Coronary artery (tissue), 2 donors: ENCODE measurements around the gene IL20RB.
"Not testable (repeated sequence)": the region's sequence is repeated elsewhere in the genome, so short reads cannot be mapped to it uniquely, and the experiment has no call there.

ENCODE experiments used
- DNase-seq: peaks from one replicate; pipeline ENCODE4 v3.0.0-alpha.2; 2017; ENCODE audit warnings: low spot score
- H3K27ac ChIP-seq, 2 donors: fragments of 200-600 bp; sonication (generic); one replicate each; pipeline ENCODE4 v1.5.1; 2016 to 2019
- H3K4me3 ChIP-seq: fragments of 200-600 bp; sonication (generic); 2 replicates; pipeline ENCODE4 v1.5.1; 2016; ENCODE audit warnings: mild to moderate bottlenecking, moderate library complexity
- TF ChIP-seq, protein P1 (sequence below): fragments of 200-600 bp; sonication (generic); IDR thresholded peaks from one replicate; pipeline ENCODE4 v1.5.1; 2019; ENCODE audit warnings: antibody characterized with exemption

IL20RB gene

DNA sequence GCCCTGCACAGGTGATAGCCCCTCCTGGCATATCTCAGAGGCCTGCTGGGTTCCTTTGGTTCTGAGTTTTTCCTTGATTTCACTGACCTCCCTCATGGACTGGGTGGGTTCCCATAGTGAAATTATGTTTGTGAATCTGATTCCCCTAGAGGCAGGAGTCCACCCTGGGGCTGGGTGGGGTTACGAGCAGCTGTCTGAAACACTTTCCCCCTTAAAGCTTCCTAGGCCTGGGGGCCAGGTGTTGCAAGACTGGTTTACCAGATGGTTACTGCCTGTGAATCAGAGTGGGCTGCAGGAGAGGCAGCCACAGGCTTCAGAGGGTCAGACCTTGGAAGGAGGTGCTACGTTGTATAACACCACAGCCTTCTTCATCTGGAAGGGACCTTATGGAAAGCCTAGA is 34.3 kb downstream of the IL20RB start:
- no peak overlapping the region for H3K4me3 ChIP-seq
- TF ChIP-seq, protein P1, sequence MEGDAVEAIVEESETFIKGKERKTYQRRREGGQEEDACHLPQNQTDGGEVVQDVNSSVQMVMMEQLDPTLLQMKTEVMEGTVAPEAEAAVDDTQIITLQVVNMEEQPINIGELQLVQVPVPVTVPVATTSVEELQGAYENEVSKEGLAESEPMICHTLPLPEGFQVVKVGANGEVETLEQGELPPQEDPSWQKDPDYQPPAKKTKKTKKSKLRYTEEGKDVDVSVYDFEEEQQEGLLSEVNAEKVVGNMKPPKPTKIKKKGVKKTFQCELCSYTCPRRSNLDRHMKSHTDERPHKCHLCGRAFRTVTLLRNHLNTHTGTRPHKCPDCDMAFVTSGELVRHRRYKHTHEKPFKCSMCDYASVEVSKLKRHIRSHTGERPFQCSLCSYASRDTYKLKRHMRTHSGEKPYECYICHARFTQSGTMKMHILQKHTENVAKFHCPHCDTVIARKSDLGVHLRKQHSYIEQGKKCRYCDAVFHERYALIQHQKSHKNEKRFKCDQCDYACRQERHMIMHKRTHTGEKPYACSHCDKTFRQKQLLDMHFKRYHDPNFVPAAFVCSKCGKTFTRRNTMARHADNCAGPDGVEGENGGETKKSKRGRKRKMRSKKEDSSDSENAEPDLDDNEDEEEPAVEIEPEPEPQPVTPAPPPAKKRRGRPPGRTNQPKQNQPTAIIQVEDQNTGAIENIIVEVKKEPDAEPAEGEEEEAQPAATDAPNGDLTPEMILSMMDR: no peak

DNA sequence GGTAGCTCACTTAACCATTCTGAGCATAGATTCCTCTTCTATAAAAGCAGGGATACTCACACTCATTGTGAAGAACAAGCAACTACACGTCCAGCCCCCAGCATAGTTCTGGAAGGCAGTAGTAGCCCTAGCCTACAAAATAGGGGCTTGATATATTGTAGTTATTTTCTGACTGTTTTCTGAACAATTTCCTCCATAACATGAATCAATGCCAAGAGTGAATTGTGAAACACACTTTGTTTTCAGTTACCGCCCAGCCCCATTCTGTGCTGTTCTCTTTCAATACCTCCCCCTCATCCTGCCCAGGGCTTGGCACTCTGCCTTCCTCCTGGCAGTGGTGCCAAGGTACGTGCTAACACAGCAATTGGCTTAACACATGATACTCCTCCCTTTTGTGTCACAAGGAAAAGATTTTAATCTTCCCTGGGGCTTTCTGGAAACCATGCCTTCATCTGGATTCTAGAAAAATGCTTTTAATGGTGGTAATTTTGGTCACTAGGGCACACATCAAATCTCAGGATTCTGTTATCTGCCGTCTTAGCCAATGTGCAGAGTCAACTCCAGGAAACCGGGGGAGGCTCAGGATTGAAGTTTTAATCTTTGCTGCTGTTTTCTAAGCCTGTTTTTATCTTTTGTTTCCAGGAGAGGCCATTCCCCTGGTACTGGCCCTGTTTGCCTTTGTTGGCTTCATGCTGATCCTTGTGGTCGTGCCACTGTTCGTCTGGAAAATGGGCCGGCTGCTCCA is 37.2 kb downstream of the IL20RB start:
- peak overlapping the region; percentile 39 to 79 for H3K27ac ChIP-seq
- no peak overlapping the region for H3K4me3 ChIP-seq
- DNase-seq: peak; percentile 85
- TF ChIP-seq, protein P1: no peak

More for the DNA sequence above, 34.3 kb downstream of the IL20RB start:
- DNase-seq: no peak
- no peak overlapping the region for H3K27ac ChIP-seq

DNA sequence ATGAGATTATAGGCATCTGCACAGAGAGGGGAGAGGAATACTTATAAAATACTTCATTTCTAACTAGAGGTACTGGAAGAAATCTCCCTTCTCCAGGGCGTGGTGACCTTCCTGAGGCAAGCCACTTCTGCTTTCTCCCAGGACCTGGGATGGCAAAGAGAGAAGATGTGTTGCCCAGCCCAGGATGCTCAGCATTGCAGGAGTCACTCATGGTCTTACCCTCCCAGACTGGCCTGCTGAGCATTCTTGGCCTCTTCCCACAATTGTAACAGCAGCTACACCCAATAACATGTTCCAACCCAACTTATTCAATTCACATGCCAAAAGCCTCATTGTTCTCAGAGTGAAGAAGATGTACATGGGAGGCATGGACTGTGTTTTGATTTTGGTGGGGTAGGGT is 37.9 kb downstream of the IL20RB start:
- Histone ChIP-seq H3K27ac (peak overlapping the region; percentile 39 to 79), H3K4me3 (no peak overlapping the region)
- TF ChIP-seq, protein P1: no peak
- no peak for DNase-seq

DNA sequence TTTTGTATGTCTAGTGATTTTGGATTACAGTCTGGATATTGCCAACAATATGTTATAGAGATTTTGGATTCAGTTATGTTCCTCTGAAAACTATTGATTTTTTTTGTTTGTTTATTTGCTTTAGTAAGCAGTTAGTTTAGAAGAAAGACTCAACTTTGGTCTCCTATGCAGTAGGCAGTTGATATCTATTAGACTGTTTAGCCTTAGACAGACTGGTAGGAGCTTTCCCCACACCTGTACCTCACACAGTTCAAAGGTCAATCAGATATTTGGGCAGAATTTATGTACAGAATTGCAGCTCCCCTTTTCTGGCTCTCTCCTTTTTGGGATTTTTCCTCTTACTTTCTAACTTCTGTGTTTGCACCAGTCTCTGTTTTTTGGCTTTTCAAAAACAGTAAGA is 42.3 kb downstream of the IL20RB start:
- TF ChIP-seq, protein P1: no peak
- no peak overlapping the region for H3K4me3 ChIP-seq
- DNase-seq: no peak
- H3K27ac ChIP-seq: no peak overlapping the region

DNA sequence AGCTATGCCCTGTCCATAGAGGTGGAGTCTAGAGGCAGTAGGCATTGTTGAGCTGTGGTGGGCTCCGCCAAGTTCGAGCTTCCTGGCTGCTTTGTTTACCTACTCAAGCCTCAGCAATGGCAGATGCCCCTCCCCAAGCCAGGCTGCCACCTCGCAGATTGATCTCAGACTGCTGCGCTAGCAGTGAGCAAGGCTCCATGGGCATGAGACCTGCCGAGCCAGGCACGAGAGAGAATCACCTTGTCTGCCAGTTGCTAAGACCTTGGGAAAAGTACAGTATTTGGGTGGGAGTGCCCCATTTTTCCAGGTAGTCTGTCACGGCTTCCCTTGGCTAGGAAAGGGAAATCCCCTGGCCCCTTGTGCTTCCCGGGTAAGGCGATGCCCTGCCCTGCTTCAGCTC is 49.6 kb downstream of the IL20RB start:
- not testable (repeated sequence) for DNase-seq, H3K4me3 ChIP-seq, H3K27ac ChIP-seq

DNA sequence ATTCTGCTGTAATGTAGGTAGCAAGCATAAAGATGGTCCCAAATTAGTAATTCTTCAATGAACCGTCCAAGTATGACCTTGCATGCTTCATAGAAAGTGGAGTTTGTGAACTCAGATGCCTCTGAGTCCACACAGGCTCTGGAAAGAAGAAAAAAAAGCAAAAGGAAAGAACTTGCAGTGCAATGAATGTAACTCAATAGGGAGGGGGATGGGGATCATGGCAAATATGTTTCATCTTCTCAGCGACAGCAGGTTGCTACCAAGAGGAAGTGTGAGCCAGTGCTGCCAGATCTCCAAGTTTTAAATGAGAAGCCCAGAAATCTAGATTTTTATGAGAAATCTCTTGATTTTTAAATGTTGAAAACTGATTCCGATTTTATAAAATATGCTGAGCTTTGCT is 50.3 kb downstream of the IL20RB start:
- H3K4me3 ChIP-seq: no peak overlapping the region
- H3K27ac ChIP-seq: no peak overlapping the region
- no peak for DNase-seq
- TF ChIP-seq, protein P1: no peak

DNA sequence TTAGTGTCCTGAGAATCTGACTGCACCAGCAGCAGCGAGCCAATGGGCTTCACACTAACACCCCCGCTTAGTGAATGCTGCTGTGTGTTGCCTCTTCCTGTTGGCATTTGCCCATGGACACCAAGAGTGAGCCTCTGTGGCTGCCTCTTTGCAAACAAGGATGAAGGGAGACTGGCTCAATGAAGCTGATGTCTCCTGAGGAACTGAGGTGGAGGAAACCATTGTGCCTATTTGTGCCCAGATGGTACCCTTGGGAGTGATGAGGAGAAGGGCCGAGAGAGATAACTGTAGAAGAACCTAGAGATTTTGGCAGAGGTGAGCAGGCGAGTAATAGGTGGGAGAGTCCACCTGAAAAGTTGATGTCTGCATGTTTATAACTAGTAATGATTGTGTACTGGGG is 51.2 kb downstream of the IL20RB start:
- DNase-seq: no peak

More for the DNA sequence above, 51.2 kb downstream of the IL20RB start:
- TF ChIP-seq, protein P1: no peak
- H3K27ac ChIP-seq: no peak overlapping the region
- no peak overlapping the region for H3K4me3 ChIP-seq
